Measurements from ENCODE around the gene ATXN7. TPM values are rescaled to one million over a fixed set of nuclear protein-coding genes. Genes with fewer than 3 reads are reported as not detected.
A peak's percentile ranks its signal among the peaks of the same experiment; 100 is the strongest.

Gene ATXN7
- 130 and 152 TPM in 2 replicates for total RNA-seq (2013; cell fraction: nucleolus; rRNA removed)
- total RNA-seq (2014; rRNA removed) (8.5 and 13.7 TPM in 2 replicates), total RNA-seq (2014; rRNA removed; fragmentation: Illumina TruSeq; extraction: Trizol) (16.1 and 18.1 TPM in 2 replicates), total RNA-seq (2021) (16.7 and 24.6 TPM in 2 replicates), polyA plus RNA-seq (2011; rRNA removed) (14.2 and 21.2 TPM in 2 replicates), polyA plus RNA-seq (2014; fragmentation: Illumina TruSeq; extraction: Trizol) (17.7 and 22.3 TPM in 2 replicates), polyA plus RNA-seq (2014; fragmentation: Nextera tagmentation; extraction: Ambion mirVana) (1 to 10 TPM; 1.5 to 3.2 TPM), polyA plus RNA-seq (2014; rRNA removed) (6.3 and 8.5 TPM in 2 replicates), polyA plus RNA-seq (2016; fragmentation: Nextera tagmentation; extraction: Ambion mirVana) (1 to 10 TPM in 1 of 2 experiments, under 1 TPM in 1; 0.83 to 1.2 TPM), polyA minus RNA-seq (2011; rRNA and poly(A)+ RNA removed) (116 and 117 TPM in 2 replicates), Bru-seq, nascent RNA (percentile 86 among the genes with signal in this experiment), BruChase-seq, experiment 1, labeled RNA remaining after a 6-hour chase (percentile 79 among the genes with signal in this experiment), BruChase-seq, experiment 2, labeled RNA remaining after a 2-hour chase (percentile 84 among the genes with signal in this experiment)
- 7.6 TPM for polyA plus RNA-seq (2011; ENCODE audit: low read depth)
- polyA plus RNA-seq (2011; cell fraction: cytosol; rRNA removed) = 20.9 and 22.0 TPM in 2 replicates
- 60.1 and 74.5 TPM in 2 replicates for polyA plus RNA-seq (2011; cell fraction: nucleus; rRNA removed)
- polyA plus RNA-seq (2012) = 6.1 and 7.0 TPM in 2 replicates
- polyA minus RNA-seq (2011; cell fraction: cytosol; rRNA and poly(A)+ RNA removed) = 13.5 and 13.6 TPM in 2 replicates
- 97.0 and 146 TPM in 2 replicates for polyA minus RNA-seq (2011; cell fraction: nucleus; rRNA and poly(A)+ RNA removed)
- long read RNA-seq, experiment 1, partial matches to known transcripts = 0 of 1 reads
- long read RNA-seq, experiment 1, other reads (novel, unspliced or antisense) = 0 of 1 reads
- long read RNA-seq, experiment 2, transcript ATXN7-211 (1 exons, 3,268 nt) = major isoform, 5 of 10 reads
- long read RNA-seq, experiment 2, partial matches to known transcripts = 0 of 10 reads
- long read RNA-seq, experiment 2, other reads (novel, unspliced or antisense) = 5 of 10 reads

DNA sequence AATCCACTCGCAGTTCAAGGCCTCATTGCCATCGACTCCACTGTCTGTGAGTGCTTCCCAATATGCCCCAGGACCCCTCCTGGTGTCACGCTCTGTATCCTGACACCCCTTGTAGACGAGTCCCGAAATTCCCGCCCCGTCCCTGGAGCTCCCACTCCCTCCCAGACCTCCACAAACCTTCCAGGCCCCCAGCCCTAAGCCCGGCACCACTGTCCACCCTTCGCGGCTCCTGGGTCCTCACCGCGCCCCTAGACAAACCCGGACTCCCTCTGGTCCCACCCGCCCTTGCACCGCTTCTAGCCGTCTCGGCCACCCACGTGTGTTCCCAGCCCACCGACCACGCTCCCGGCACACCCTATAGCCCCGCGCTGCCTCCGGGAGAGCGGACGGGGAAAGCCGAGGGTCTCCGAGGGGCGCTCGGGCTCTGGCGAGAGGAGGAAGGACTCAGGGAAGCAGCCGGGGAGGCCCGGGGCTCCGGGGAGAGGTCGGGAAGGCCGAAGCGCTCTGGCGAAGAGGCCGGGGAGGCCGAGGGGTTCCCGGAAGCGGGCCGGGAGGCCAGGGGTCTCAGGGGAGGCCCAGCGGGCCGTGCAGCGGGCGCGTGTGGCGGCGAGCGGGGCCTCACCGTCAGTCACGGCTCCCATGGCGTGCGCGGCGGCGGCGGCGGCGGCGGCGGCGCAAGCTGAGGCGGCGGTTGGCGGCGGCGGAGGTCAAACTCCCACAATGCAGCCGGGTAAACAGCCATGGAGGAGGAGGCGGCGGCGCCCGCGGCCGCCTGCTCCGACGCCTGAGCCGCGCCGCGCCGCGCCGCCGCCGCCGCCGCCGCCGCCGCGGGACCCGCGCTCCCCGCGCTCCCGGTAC, at the start of gene ATXN7, which contains the start of gene THOC7:
TSS of gene ATXN7 (plus strand) at position 718 of the 858 bp plus-strand sequence. CDS start 48,732 bp downstream, outside the sequence.
TSS of gene THOC7 (minus strand) at position 656 of the 858 bp plus-strand sequence. CDS start at position 641, 15 bp downstream.
- Histone ChIP-seq H4K20me1 (ENCODE audit: control insufficient read depth, insufficient read depth) (no peaks in the 10 kb centered on the region), H3K9me3 (replicated peaks; ENCODE audit: control insufficient read depth, insufficient read depth, low read length) (no peaks in the 10 kb centered on the region), H3K27me3 (replicated peaks in 1 of 2; ENCODE audit: control insufficient read depth in 2 of 2, insufficient read depth in 2 of 2, low read length in 1 of 2) (no peaks in the 10 kb centered on the region), H3K27ac (ENCODE audit: control insufficient read depth, insufficient read depth) (peak within 1 kb of the TSS; percentile 94), H3K79me2 (ENCODE audit: control insufficient read depth, insufficient read depth, low read length) (peaks cover 74% of the 10 kb centered on the region), H3K4me1 (ENCODE audit: control insufficient read depth, insufficient read depth, low read length) (peaks cover 7% of the 10 kb centered on the region; the same call in 1 of the 2 replicates), H3K36me3 (ENCODE audit: control insufficient read depth in 2 of 2, insufficient read depth in 2 of 2, low read length in 1 of 2) (no peaks in the 10 kb centered on the region), H3K9ac (ENCODE audit: control insufficient read depth, insufficient read depth, low read length) (peak within 1 kb of the TSS; percentile 95), H2AFZ (ENCODE audit: control insufficient read depth, low read depth, low read length) (peak within 1 kb of the TSS; percentile 84), H3K4me3 (peak within 1 kb of the TSS; percentile 100), H3K4me2 (ENCODE audit: control insufficient read depth, insufficient read depth) (peak within 1 kb of the TSS; percentile 86)
- no TSS peak for BruUV-seq (replicated peaks)
- peak; percentile 78 for ATAC-seq
- no peak for FAIRE-seq
- RAD21 ChIA-PET (ENCODE audit: unreplicated experiment) = interaction anchor here (1.4 kb wide), 1 partner anchor 49 kb away, joined by 5 read pairs; the partner anchor contains the start of gene SCAANT1
- CTCF ChIA-PET = no interaction called here
- no peak for DNase-seq (ENCODE audit: low read depth, low spot score)
- POLR2A ChIA-PET = interaction anchor here (0.6 to 1.4 kb wide), 2 partner anchors 12 to 1846 kb away, joined by 3 to 5 read pairs; no protein-coding TSS in a partner anchor
- under 1% methylated on average over 52 of the region's 98 CpGs for WGBS (ENCODE audit: insufficient coverage, insufficient replicate concordance, low lambda C conversion rate, missing lambda C conversion rate)
- in situ Hi-C loops (cut with MboI) = no loop called here
- intact Hi-C loops (cut with micrococcal nuclease; ENCODE audit: unreplicated experiment) = loop anchor here (2.0 kb wide), 1 partner anchor 47 kb away; no protein-coding TSS in a partner anchor
- SMC1A ChIA-PET (ENCODE audit: uncharacterized antibody, unreplicated experiment) = no interaction called here
- TF ChIP-seq RBBP5 (conservative IDR thresholded peaks at IDR 0.05) (no peak), EED (IDR thresholded peaks at IDR 0.05; ENCODE audit: low read depth) (0 out of 2 replicates have a peak, but pooled peaks have one; percentile 21), IRF5 (IDR thresholded peaks at IDR 0.05; ENCODE audit: borderline replicate concordance) (no peak), FOS (IDR thresholded peaks at IDR 0.05; ENCODE audit: borderline replicate concordance, extremely low read depth, insufficient read length) (no peak), RUNX3 (IDR thresholded peaks at IDR 0.05; ENCODE audit: low read length) (no peak), EGR1 (IDR thresholded peaks at IDR 0.05; ENCODE audit: borderline replicate concordance in 1 of 2, low read depth in 2 of 2, low read length in 2 of 2) (no peak), STAT1 (conservative IDR thresholded peaks at IDR 0.05) (no peak), PKNOX1 (IDR thresholded peaks at IDR 0.05) (no peak)
- TF ChIP-seq, protein P1, sequence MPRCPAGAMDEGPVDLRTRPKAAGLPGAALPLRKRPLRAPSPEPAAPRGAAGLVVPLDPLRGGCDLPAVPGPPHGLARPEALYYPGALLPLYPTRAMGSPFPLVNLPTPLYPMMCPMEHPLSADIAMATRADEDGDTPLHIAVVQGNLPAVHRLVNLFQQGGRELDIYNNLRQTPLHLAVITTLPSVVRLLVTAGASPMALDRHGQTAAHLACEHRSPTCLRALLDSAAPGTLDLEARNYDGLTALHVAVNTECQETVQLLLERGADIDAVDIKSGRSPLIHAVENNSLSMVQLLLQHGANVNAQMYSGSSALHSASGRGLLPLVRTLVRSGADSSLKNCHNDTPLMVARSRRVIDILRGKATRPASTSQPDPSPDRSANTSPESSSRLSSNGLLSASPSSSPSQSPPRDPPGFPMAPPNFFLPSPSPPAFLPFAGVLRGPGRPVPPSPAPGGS (IDR thresholded peaks at IDR 0.05; ENCODE audit: borderline replicate concordance, insufficient read depth, low read depth, low read length, poor library complexity, severe bottlenecking) = no peak

All from GM12878 (cell line).